Keratinocyte (primary cell): Measurements from ENCODE around the gene GOLGA5.

Source experiments
- EZH2 ChIP-seq: IDR thresholded peaks from one replicate; pipeline ENCODE4 v1.6.1; 2012; ENCODE audit warnings: inconsistent platforms, mild to moderate bottlenecking, low read length, moderate library complexity
- TF ChIP-seq, protein P1 (sequence below), 3 experiments: IDR thresholded peaks in 1 of 3; conservative IDR thresholded peaks in 1 of 3; optimal IDR thresholded peaks in 1 of 3; 2 replicates in 2 of 3; 3 replicates in 1 of 3; pipeline versions ENCODE3 to v1.5.1; 2011; ENCODE audit warnings: low read length in 3 of 3, mild to moderate bottlenecking in 3 of 3, moderate library complexity in 2 of 3, control low read depth in 1 of 3, inconsistent platforms in 1 of 3; ENCODE audit not compliant: insufficient read depth in 2 of 3; ENCODE audit errors: extremely low read depth in 1 of 3

DNA sequence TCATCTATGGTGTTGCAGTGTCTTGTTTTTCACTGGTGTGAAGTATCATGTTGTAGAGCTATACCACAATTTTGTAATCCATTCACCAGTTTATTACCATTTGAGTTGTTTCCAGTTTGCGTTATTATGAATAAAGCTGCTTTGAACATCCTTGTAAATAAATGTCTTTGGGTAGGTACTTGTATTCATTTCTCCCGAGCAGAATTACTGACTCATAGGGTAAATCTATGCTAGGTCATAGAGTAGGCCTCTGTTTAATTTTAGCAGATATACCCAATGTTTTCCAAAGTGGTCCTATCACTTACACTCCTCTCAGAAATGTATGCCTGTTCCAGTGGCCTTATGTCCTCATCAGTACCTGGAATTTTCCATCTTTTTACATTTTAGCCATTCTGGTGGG lies 6.6 kb upstream of the GOLGA5 start:
- no peak for TF ChIP-seq EZH2
- TF ChIP-seq, protein P1, sequence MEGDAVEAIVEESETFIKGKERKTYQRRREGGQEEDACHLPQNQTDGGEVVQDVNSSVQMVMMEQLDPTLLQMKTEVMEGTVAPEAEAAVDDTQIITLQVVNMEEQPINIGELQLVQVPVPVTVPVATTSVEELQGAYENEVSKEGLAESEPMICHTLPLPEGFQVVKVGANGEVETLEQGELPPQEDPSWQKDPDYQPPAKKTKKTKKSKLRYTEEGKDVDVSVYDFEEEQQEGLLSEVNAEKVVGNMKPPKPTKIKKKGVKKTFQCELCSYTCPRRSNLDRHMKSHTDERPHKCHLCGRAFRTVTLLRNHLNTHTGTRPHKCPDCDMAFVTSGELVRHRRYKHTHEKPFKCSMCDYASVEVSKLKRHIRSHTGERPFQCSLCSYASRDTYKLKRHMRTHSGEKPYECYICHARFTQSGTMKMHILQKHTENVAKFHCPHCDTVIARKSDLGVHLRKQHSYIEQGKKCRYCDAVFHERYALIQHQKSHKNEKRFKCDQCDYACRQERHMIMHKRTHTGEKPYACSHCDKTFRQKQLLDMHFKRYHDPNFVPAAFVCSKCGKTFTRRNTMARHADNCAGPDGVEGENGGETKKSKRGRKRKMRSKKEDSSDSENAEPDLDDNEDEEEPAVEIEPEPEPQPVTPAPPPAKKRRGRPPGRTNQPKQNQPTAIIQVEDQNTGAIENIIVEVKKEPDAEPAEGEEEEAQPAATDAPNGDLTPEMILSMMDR (optimal IDR thresholded peaks at IDR 0.05 in 1 of 3, IDR thresholded peaks at IDR 0.05 in 1 of 3, conservative IDR thresholded peaks at IDR 0.05 in 1 of 3; ENCODE audit: extremely low read depth in 1 of 3, insufficient read depth in 2 of 3, low read length in 3 of 3) = no peak
